ENCODE data around the gene NADK.
A peak's percentile ranks its signal among the peaks of the same experiment; 100 is the strongest.

The NADK gene

GRCh38 chr1:1786836-1787605 lies 8.8 kb upstream of the NADK start:
- DNase-seq (ENCODE audit: low spot score) = no peak

- no peak for DNase-seq (ENCODE audit: low spot score)
Measured at GRCh38 chr1:1785666-1786065, 7.4 kb upstream of the NADK start.

GRCh38 chr1:1784933-1785332 lies 6.7 kb upstream of the NADK start:
- DNase-seq (ENCODE audit: low spot score) = no peak

GRCh38 chr1:1783320-1783719 lies 5.0 kb upstream of the NADK start:
- no peak for DNase-seq (ENCODE audit: low spot score)

- DNase-seq (ENCODE audit: low spot score) = peak; percentile 33
Measured at GRCh38 chr1:1782399-1783221, 4.3 kb upstream of the NADK start.

GRCh38 chr1:1781526-1781903 lies 3.2 kb upstream of the NADK start:
- DNase-seq (ENCODE audit: low spot score) = no peak

- DNase-seq (ENCODE audit: low spot score) = no peak
Measured at GRCh38 chr1:1780598-1781525, 2.6 kb upstream of the NADK start.

GRCh38 chr1:1779691-1780597 lies 1.7 kb upstream of the NADK start:
- peak; percentile 47 for DNase-seq (ENCODE audit: low spot score)

- no peak for DNase-seq (ENCODE audit: low spot score)
Measured at GRCh38 chr1:1779320-1779675, 1.0 kb upstream of the NADK start.

- peak; percentile 93 for DNase-seq (ENCODE audit: low spot score)
Measured at GRCh38 chr1:1778663-1779319, 521 bp upstream of the NADK start.

- no peak for DNase-seq (ENCODE audit: low spot score)
Measured at GRCh38 chr1:1777583-1777899, 729 bp downstream of the NADK start.

- no peak for DNase-seq (ENCODE audit: low spot score)
Measured at GRCh38 chr1:1776672-1777582, 1.3 kb downstream of the NADK start.

GRCh38 chr1:1775327-1776226 lies 2.7 kb downstream of the NADK start:
- peak; percentile 52 for DNase-seq (ENCODE audit: low spot score)

- DNase-seq (ENCODE audit: low spot score) = no peak
Measured at GRCh38 chr1:1773874-1774273, 4.4 kb downstream of the NADK start.

- no peak for DNase-seq (ENCODE audit: low spot score)
Measured at GRCh38 chr1:1771096-1771495, 7.2 kb downstream of the NADK start.

GRCh38 chr1:1770102-1770501 lies 8.2 kb downstream of the NADK start:
- DNase-seq (ENCODE audit: low spot score) = no peak

- DNase-seq (ENCODE audit: low spot score) = no peak
Measured at GRCh38 chr1:1768249-1768992, 9.8 kb downstream of the NADK start.

GRCh38 chr1:1764876-1765470 lies 13.3 kb downstream of the NADK start:
- DNase-seq (ENCODE audit: low spot score) = no peak

Data from germinal center (tissue), 1 donor.